Esophagus squamous epithelium (tissue), 5 donors: ENCODE results near the gene ERMN. TPM values are rescaled to one million over a fixed set of nuclear protein-coding genes. Genes with fewer than 3 reads are reported as not detected.
"Not testable (repeated sequence)": the region's sequence is repeated elsewhere in the genome, so short reads cannot be mapped to it uniquely, and the experiment has no call there.

ENCODE experiments used
- DNase-seq: peaks from one replicate; lab custom pipeline; 2025; lab: John Stamatoyannopoulos, UW
- H3K27ac ChIP-seq, 4 donors: fragments of 200-600 bp; sonication (generic); one replicate each; pipeline ENCODE4 v1.5.1; 2016 to 2019; ENCODE audit warnings: mild to moderate bottlenecking in 1 of 4
- H3K27me3 ChIP-seq, 4 donors: fragments of 200-600 bp; sonication (generic); 1 replicate in 3 of 4; 2 replicates in 1 of 4; pipeline versions ENCODE4 v1.5.1 to v1.6.0; 2017 to 2021; ENCODE audit warnings: antibody characterized with exemption in 1 of 4
- H3K36me3 ChIP-seq, 3 donors: fragments of 200-600 bp; sonication (generic); one replicate each; pipeline ENCODE4 v1.5.1; 2016 to 2019
- H3K4me1 ChIP-seq, 3 donors: fragments of 200-600 bp; sonication (generic); one replicate each; pipeline ENCODE4 v1.5.1; 2017 to 2019
- H3K4me3 ChIP-seq, 4 donors: fragments of 200-600 bp; sonication (generic); 1 replicate in 3 of 4; 2 replicates in 1 of 4; pipeline ENCODE4 v1.5.1; 2016 to 2019; ENCODE audit warnings: mild to moderate bottlenecking in 2 of 4, moderate library complexity in 1 of 4
- H3K9me3 ChIP-seq, 3 donors: fragments of 200-600 bp; sonication (generic); one replicate each; pipeline ENCODE4 v1.5.1; 2016 to 2019
- CTCF ChIP-seq, 6 experiments: fragments of 450-650 bp in 4 of 6; fragments of 200-600 bp in 2 of 6; sonication (generic) in 2 of 6; IDR thresholded peaks; one replicate each; pipeline ENCODE4 v1.5.1; 2016 to 2019; ENCODE audit warnings: antibody characterized with exemption in 6 of 6, mild to moderate bottlenecking in 4 of 6, moderate library complexity in 4 of 6
- POLR2A ChIP-seq, 4 donors: fragments of 450-650 bp; IDR thresholded peaks; one replicate each; pipeline ENCODE4 v1.6.1; 2017; ENCODE audit warnings: antibody characterized with exemption in 4 of 4, mild to moderate bottlenecking in 4 of 4, moderate library complexity in 3 of 4
- WGBS, 2 donors: methylation state at CpG; one replicate each; pipeline ENCODE4 v1.1.5; 2018; 5-methylcytosine and 5-hydroxymethylcytosine counted together
- intact Hi-C: fragments of 100-400 bp; cut with DNase I; formaldehyde crosslinking; loops from one replicate; pipeline ENCODE4 v1.15.0; 2022
- total RNA-seq, 4 donors: library from RNA; depleted of rRNA; stranded (reverse); fragments of >200 nt; gene quantifications; one replicate each; pipeline ENCODE4 v1.1.0, GENCODE V29; 2016
- donor health status: DM: yes; HTN: yes; CAD: no.

ERMN gene
- total RNA-seq, 4 donors from 2014 or later = 0.04 to 1.1 (median 0.19) TPM; not detected in 1

GRCh38 chr2:157287160-157287559, 38.5 kb downstream of the ERMN start:
- Histone ChIP-seq H3K9me3 (no peaks in the 10 kb centered on the region), H3K27ac (no peak overlapping the region), H3K4me1 (no peaks in the 10 kb centered on the region), H3K4me3 (no peak overlapping the region), H3K27me3 (no peaks in the 10 kb centered on the region), H3K36me3 (no peaks in the 10 kb centered on the region)
- intact Hi-C loops = no loop called here
- no peak for DNase-seq
- TF ChIP-seq POLR2A (IDR thresholded peaks at IDR 0.05) (no peak), CTCF (IDR thresholded peaks at IDR 0.05) (no peak)
- WGBS, 2 donors = 89 to 95% methylated on average over 1 of the region's 1 CpG

GRCh38 chr2:157283468-157283867, 42.2 kb downstream of the ERMN start:
- Histone ChIP-seq H3K27ac (no peak overlapping the region), H3K4me1 (no peaks in the 10 kb centered on the region), H3K9me3 (no peaks in the 10 kb centered on the region), H3K4me3 (no peak overlapping the region), H3K27me3 (no peaks in the 10 kb centered on the region), H3K36me3 (no peaks in the 10 kb centered on the region)
- no peak for TF ChIP-seq POLR2A (IDR thresholded peaks at IDR 0.05)
- no peak for TF ChIP-seq CTCF (IDR thresholded peaks at IDR 0.05)
- WGBS, 2 donors = 61 to 66% methylated on average over 2 of the region's 2 CpGs
- intact Hi-C loops = no loop called here
- DNase-seq = no peak

GRCh38 chr2:157281316-157281715, 44.3 kb downstream of the ERMN start:
- H3K36me3 ChIP-seq = no peaks in the 10 kb centered on the region
- DNase-seq = no peak
- H3K4me3 ChIP-seq = no peak overlapping the region
- intact Hi-C loops = no loop called here
- H3K27me3 ChIP-seq = no peaks in the 10 kb centered on the region
- no peak overlapping the region for H3K27ac ChIP-seq
- TF ChIP-seq CTCF (IDR thresholded peaks at IDR 0.05) = no peak
- no peak for TF ChIP-seq POLR2A (IDR thresholded peaks at IDR 0.05)
- WGBS, 2 donors = 86 to 97% methylated on average over 6 of the region's 6 CpGs
- H3K4me1 ChIP-seq = no peaks in the 10 kb centered on the region
- no peaks in the 10 kb centered on the region for H3K9me3 ChIP-seq

DNA sequence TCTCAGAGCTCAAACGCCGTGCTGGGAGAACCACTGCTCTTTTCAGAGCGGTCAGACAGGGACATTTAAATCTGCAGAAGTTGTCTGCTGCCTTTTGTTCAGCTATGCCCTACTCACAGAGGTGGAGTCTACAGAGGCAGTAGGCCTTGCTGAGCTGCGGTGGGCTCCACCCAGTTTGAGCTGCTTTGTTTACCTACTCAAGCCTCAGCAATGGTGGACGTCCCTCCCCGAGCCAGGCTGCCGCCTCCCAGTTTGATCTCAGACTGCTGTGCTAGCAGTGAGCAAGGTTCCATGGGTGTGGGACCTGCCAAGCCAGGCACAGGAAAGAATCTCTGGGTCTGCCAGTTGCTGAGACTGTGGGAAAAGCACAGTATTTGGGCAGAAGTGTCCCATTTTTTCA, 46.3 kb downstream of the ERMN start:
- H3K4me3 ChIP-seq, H3K4me1 ChIP-seq, H3K36me3 ChIP-seq, intact Hi-C loops, H3K9me3 ChIP-seq, DNase-seq, H3K27me3 ChIP-seq: not testable (repeated sequence)
- peak overlapping the region in 1 of 4 donors; percentile 38 for H3K27ac ChIP-seq
- 63 to 74% methylated on average over 2 to 6 of the region's 7 CpGs for WGBS, 2 donors

DNA sequence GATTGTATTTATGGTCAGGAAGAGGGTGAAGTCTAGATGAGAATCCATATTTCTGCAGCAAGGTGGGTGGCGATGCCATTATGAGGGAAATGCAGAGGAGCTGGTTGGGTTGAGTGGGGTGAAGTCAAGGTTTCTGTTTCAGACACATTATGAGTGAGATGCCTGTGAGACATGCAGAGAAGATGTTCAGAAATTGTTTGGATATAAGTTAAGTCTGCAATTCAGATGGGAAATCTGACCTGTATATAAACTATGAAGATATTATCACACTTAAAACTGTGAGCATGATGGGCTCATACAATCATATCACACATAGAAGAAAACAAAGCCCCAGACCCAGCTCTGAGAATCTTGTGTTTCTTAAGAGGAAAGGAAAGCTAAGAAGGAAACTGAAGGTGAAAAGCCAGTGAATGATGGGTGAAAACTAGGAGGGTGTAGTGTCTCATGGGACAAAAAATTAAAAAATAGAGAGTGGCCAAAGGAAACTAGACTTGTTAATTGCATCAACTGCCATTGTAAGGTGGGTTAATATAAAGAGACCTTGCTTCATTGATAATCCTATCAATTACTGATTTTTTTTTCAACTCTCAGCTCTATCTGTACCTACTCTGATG, 53.9 kb downstream of the ERMN start:
- H3K4me3 ChIP-seq = no peak overlapping the region
- H3K9me3 ChIP-seq = no peaks in the 10 kb centered on the region
- H3K27ac ChIP-seq = no peak overlapping the region
- H3K27me3 ChIP-seq = no peaks in the 10 kb centered on the region
- DNase-seq = no peak
- 81 to 94% methylated on average over 1 of the region's 1 CpG for WGBS, 2 donors
- intact Hi-C loops = no loop called here
- no peak for TF ChIP-seq POLR2A (IDR thresholded peaks at IDR 0.05)
- TF ChIP-seq CTCF (IDR thresholded peaks at IDR 0.05) = no peak
- no peaks in the 10 kb centered on the region for H3K36me3 ChIP-seq
- H3K4me1 ChIP-seq = peaks cover 0 to 25% (median 0%) of the 10 kb centered on the region in 3 donors

GRCh38 chr2:157269922-157270321, 55.7 kb downstream of the ERMN start:
- no peaks in the 10 kb centered on the region for H3K36me3 ChIP-seq
- H3K4me1 ChIP-seq = peaks cover 0 to 25% (median 0%) of the 10 kb centered on the region in 3 donors
- no peak overlapping the region for H3K4me3 ChIP-seq
- WGBS, 2 donors = 69 to 77% methylated on average over 2 of the region's 2 CpGs
- no peaks in the 10 kb centered on the region for H3K9me3 ChIP-seq
- no peaks in the 10 kb centered on the region for H3K27me3 ChIP-seq
- intact Hi-C loops = no loop called here
- H3K27ac ChIP-seq = peak overlapping the region in 1 of 4 donors; percentile 58
- TF ChIP-seq CTCF (IDR thresholded peaks at IDR 0.05) (no peak), POLR2A (IDR thresholded peaks at IDR 0.05) (no peak)
- DNase-seq = no peak
